Osteoblast (primary cell): Measurements from ENCODE around the gene RGS17. TPM values are rescaled to one million over a fixed set of nuclear protein-coding genes. Genes with fewer than 3 reads are reported as not detected.

Experiments used
- DNase-seq: peaks from one replicate; pipeline ENCODE4 v3.0.0; 2011; ENCODE audit warnings: low spot score, mixed read lengths; ENCODE audit not compliant: insufficient read length; ENCODE audit errors: missing footprints
- H2AFZ ChIP-seq: 2 replicates; pipeline ENCODE4 v1.6.0; 2011; ENCODE audit warnings: mild to moderate bottlenecking, low read length
- H3K27ac ChIP-seq: 2 replicates; pipeline ENCODE4 v1.5.1; 2011; ENCODE audit warnings: mild to moderate bottlenecking, low read depth, low read length, moderate library complexity
- H3K27me3 ChIP-seq: 2 replicates; pipeline ENCODE4 v1.6.0; 2012; ENCODE audit warnings: mild to moderate bottlenecking, control low read depth, inconsistent platforms, low read length, moderate library complexity; ENCODE audit not compliant: insufficient read depth
- H3K36me3 ChIP-seq: 2 replicates; pipeline ENCODE4 v1.5.1; 2011; ENCODE audit warnings: mild to moderate bottlenecking, low read length, control low read depth, moderate library complexity; ENCODE audit not compliant: insufficient read depth
- H3K4me1 ChIP-seq: 2 replicates; pipeline ENCODE4 v1.5.1; 2011; ENCODE audit warnings: mild to moderate bottlenecking, low read length, control low read depth, moderate library complexity; ENCODE audit not compliant: insufficient read depth
- H3K4me2 ChIP-seq: 2 replicates; pipeline ENCODE4 v1.6.0; 2011; ENCODE audit warnings: mild to moderate bottlenecking, low read length; ENCODE audit not compliant: insufficient read depth
- H3K4me3 ChIP-seq: fragments of 200-600 bp; sonication (generic); 3 replicates; pipeline ENCODE4 v1.5.1; 2012; ENCODE audit warnings: mild to moderate bottlenecking, low read length, inconsistent platforms; ENCODE audit not compliant: insufficient read depth
- H3K79me2 ChIP-seq: 2 replicates; pipeline ENCODE4 v1.6.0; 2012; ENCODE audit warnings: mild to moderate bottlenecking, low read length, control low read depth, inconsistent platforms; ENCODE audit not compliant: insufficient read depth
- H3K9me3 ChIP-seq: 2 replicates; pipeline ENCODE4 v1.5.1; 2011; ENCODE audit warnings: low read depth, low read length, control low read depth
- H4K20me1 ChIP-seq: 2 replicates; pipeline ENCODE4 v1.6.0; 2012; ENCODE audit warnings: mild to moderate bottlenecking, low read length, control low read depth; ENCODE audit not compliant: insufficient read depth
- CTCF ChIP-seq: IDR thresholded peaks from 2 replicates; pipeline ENCODE4 v1.5.1; 2011; ENCODE audit warnings: mild to moderate bottlenecking, low read depth, low read length, moderate library complexity; ENCODE audit errors: extremely low read depth
- total RNA-seq: library from RNA; depleted of rRNA; stranded (reverse); fragments of >200 nt; gene quantifications from 2 replicates; pipeline ENCODE4 v1.2.3, GENCODE V29; 2012

RGS17 gene
- total RNA-seq, 1 donor: 1.4 TPM

GRCh38 chr6:153126218-153126617 lies 4.9 kb downstream of the RGS17 start:
- TF ChIP-seq CTCF: no peak
- Histone ChIP-seq H3K9me3 (no peaks in the 10 kb centered on the region), H3K4me1 (peaks cover 15% of the 10 kb centered on the region), H3K4me3 (no peak overlapping the region), H3K79me2 (no peaks in the 10 kb centered on the region), H3K4me2 (no peak overlapping the region), H3K27ac (no peak overlapping the region), H3K36me3 (no peaks in the 10 kb centered on the region), H2AFZ (no peak overlapping the region), H4K20me1 (no peaks in the 10 kb centered on the region), H3K27me3 (peaks cover 19% of the 10 kb centered on the region)
- no peak for DNase-seq

GRCh38 chr6:153125032-153125431 lies 6.0 kb downstream of the RGS17 start:
- TF ChIP-seq CTCF: no peak
- peaks cover 6% of the 10 kb centered on the region for H3K4me1 ChIP-seq
- H3K4me3 ChIP-seq: no peak overlapping the region
- no peak overlapping the region for H3K4me2 ChIP-seq
- H3K9me3 ChIP-seq: no peaks in the 10 kb centered on the region
- DNase-seq: no peak
- peaks cover 17% of the 10 kb centered on the region for H3K27me3 ChIP-seq
- no peaks in the 10 kb centered on the region for H3K36me3 ChIP-seq
- H4K20me1 ChIP-seq: no peaks in the 10 kb centered on the region
- no peaks in the 10 kb centered on the region for H3K79me2 ChIP-seq
- no peak overlapping the region for H3K27ac ChIP-seq
- H2AFZ ChIP-seq: no peak overlapping the region

GRCh38 chr6:153123801-153124200 lies 7.3 kb downstream of the RGS17 start:
- no peak for DNase-seq
- H3K4me2 ChIP-seq: no peak overlapping the region
- no peaks in the 10 kb centered on the region for H3K79me2 ChIP-seq
- no peaks in the 10 kb centered on the region for H3K36me3 ChIP-seq
- no peak overlapping the region for H2AFZ ChIP-seq
- no peak for TF ChIP-seq CTCF
- H3K27ac ChIP-seq: no peak overlapping the region
- H3K9me3 ChIP-seq: no peaks in the 10 kb centered on the region
- H3K4me1 ChIP-seq: peaks cover 4% of the 10 kb centered on the region
- no peaks in the 10 kb centered on the region for H4K20me1 ChIP-seq
- no peak overlapping the region for H3K4me3 ChIP-seq
- peaks cover 6% of the 10 kb centered on the region for H3K27me3 ChIP-seq

GRCh38 chr6:153121311-153121710 lies 9.8 kb downstream of the RGS17 start:
- H3K27me3 ChIP-seq: no peaks in the 10 kb centered on the region
- no peak overlapping the region for H2AFZ ChIP-seq
- H3K36me3 ChIP-seq: no peaks in the 10 kb centered on the region
- DNase-seq: no peak
- H3K27ac ChIP-seq: no peak overlapping the region
- no peaks in the 10 kb centered on the region for H3K9me3 ChIP-seq
- no peaks in the 10 kb centered on the region for H3K79me2 ChIP-seq
- no peak overlapping the region for H3K4me3 ChIP-seq
- no peak for TF ChIP-seq CTCF
- H4K20me1 ChIP-seq: no peaks in the 10 kb centered on the region
- peaks cover 12% of the 10 kb centered on the region for H3K4me1 ChIP-seq
- no peak overlapping the region for H3K4me2 ChIP-seq
